ENCODE results near the gene RIC8B. TPM values are rescaled to one million over a fixed set of nuclear protein-coding genes. Genes with fewer than 3 reads are reported as not detected.

The RIC8B gene
- total and polyA plus RNA-seq, 2 of the 13 experiments (the other 11 are each of a cell fraction or from before 2014, with no cell fraction given): 5.1 to 7.5 TPM

DNA sequence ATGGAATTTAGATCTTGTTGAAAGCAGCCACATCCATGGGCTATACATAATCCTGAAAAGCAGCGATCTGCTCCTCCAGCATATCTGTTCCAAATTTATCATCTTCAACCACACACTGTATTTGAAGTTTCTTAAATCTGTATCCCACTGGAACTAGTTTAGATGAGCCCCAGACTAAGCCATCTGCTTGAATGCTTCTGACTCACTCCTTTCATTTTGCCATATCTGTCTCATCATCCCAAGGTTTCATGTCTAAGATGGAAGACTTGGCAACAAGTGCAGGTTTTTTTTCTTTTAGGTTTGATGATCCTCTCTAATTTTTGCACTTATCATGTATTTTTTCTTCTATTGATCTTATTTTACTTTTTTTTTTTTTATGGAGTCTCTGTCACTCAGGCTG, 126.8 kb downstream of the RIC8B start (continued):
- TF ChIP-seq SOX13 (IDR thresholded peaks at IDR 0.05): no peak
- TF ChIP-seq SOX13 (CRISPR knock-in tag; conservative IDR thresholded peaks at IDR 0.05 in 1 of 2, IDR thresholded peaks at IDR 0.05 in 1 of 2): no peak
- TF ChIP-seq BORCS8-MEF2B (CRISPR knock-in tag; IDR thresholded peaks at IDR 0.05): no peak
- TF ChIP-seq HNRNPL (IDR thresholded peaks at IDR 0.05; ENCODE audit: low read depth, low read length): no peak
- TF ChIP-seq ONECUT2 (CRISPR knock-in tag; IDR thresholded peaks at IDR 0.05): no peak
- no peak for TF ChIP-seq ZFY (CRISPR knock-in tag; IDR thresholded peaks at IDR 0.05)
- no peak for TF ChIP-seq EZH2 (conservative IDR thresholded peaks at IDR 0.05; ENCODE audit: low read depth, low read length)
- TF ChIP-seq THAP11 (CRISPR knock-in tag; IDR thresholded peaks at IDR 0.05): no peak

DNA sequence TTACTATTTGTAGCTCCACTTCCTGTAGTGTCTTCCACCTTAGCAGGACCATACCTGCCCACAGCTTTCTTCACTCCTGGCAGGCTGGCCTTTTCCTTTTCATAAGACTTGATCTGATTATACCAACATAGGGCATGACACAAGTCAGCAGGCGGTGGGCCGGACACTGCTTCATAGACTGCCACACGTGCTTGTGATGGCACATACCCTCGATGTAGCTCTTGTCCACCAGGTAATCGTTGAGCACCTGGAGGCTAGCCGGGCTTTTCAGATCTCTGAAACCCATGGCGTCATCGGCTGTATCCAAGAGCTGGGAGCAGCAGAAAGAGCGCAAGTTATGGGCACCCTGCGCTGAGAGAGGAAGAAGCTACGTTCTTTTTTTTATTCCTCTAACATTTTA, 127.6 kb downstream of the RIC8B start:
- no peak overlapping the region for H3K9ac ChIP-seq (ENCODE audit: insufficient read depth, low read depth, low read length)
- no TSS peak for BruUV-seq (replicated peaks)
- no peak for ATAC-seq
- no peak for FAIRE-seq
- H3K79me2 ChIP-seq (ENCODE audit: insufficient read depth, low read length): no peaks in the 10 kb centered on the region
- H3K27me3 ChIP-seq (ENCODE audit: control insufficient read depth in 1 of 2, insufficient read depth in 2 of 2, low read length in 2 of 2): peaks cover 2 to 30% of the 10 kb centered on the region in 2 experiments; a peak in 3 of 5 replicates
- no peaks in the 10 kb centered on the region for H4K20me1 ChIP-seq (ENCODE audit: insufficient read depth, low read length)
- DNase-seq (ENCODE audit: low spot score): no peak
- no peaks in the 10 kb centered on the region for H3K36me3 ChIP-seq (replicated peaks in 1 of 2; ENCODE audit: control insufficient read depth in 1 of 2, insufficient read depth in 2 of 2, low read length in 2 of 2)
- no peak overlapping the region for H2AFZ ChIP-seq (ENCODE audit: low read length)
- H3K4me2 ChIP-seq (ENCODE audit: low read depth, low read length): no peak overlapping the region
- H3K9me3 ChIP-seq (ENCODE audit: low read length): no peaks in the 10 kb centered on the region
- ChIA-PET CTCF (ENCODE audit: low intra/inter-chr PET ratio, low total read pairs) (no interaction called here), POLR2A (no interaction called here)
- WGBS (ENCODE audit: low lambda C conversion rate): 54% methylated on average over 11 of the region's 11 CpGs
- in situ Hi-C loops (cut with HindIII; ENCODE audit: extremely low pct_ligation_motif_present, low pct_unique_long_range_greater_than_20kb): no loop called here
- H3K4me1 ChIP-seq (ENCODE audit: insufficient read depth, low read length): no peaks in the 10 kb centered on the region
- intact Hi-C loops (cut with micrococcal nuclease; ENCODE audit: unreplicated experiment): no loop called here
- H3K4me3 ChIP-seq (replicated peaks in 1 of 3; ENCODE audit: insufficient read depth in 1 of 3, low read depth in 2 of 3, low read length in 3 of 3): no peak overlapping the region
- H3K27ac ChIP-seq (ENCODE audit: extremely low read length, insufficient read depth, low read length): no peak overlapping the region
- TF ChIP-seq, protein P1, sequence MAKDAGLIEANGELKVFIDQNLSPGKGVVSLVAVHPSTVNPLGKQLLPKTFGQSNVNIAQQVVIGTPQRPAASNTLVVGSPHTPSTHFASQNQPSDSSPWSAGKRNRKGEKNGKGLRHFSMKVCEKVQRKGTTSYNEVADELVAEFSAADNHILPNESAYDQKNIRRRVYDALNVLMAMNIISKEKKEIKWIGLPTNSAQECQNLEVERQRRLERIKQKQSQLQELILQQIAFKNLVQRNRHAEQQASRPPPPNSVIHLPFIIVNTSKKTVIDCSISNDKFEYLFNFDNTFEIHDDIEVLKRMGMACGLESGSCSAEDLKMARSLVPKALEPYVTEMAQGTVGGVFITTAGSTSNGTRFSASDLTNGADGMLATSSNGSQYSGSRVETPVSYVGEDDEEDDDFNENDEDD (CRISPR knock-in tag; IDR thresholded peaks at IDR 0.05; ENCODE audit: borderline replicate concordance): no peak
- TF ChIP-seq TCF12 (IDR thresholded peaks at IDR 0.05): no peak
- TF ChIP-seq TCF12 (CRISPR knock-in tag; IDR thresholded peaks at IDR 0.05): no peak
- TF ChIP-seq, protein P2, sequence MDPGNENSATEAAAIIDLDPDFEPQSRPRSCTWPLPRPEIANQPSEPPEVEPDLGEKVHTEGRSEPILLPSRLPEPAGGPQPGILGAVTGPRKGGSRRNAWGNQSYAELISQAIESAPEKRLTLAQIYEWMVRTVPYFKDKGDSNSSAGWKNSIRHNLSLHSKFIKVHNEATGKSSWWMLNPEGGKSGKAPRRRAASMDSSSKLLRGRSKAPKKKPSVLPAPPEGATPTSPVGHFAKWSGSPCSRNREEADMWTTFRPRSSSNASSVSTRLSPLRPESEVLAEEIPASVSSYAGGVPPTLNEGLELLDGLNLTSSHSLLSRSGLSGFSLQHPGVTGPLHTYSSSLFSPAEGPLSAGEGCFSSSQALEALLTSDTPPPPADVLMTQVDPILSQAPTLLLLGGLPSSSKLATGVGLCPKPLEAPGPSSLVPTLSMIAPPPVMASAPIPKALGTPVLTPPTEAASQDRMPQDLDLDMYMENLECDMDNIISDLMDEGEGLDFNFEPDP (CRISPR knock-in tag; conservative IDR thresholded peaks at IDR 0.05): no peak
- TF ChIP-seq, protein P3, sequence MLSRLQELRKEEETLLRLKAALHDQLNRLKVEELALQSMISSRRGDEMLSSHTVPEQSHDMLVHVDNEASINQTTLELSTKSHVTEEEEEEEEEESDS (CRISPR knock-in tag; IDR thresholded peaks at IDR 0.05; ENCODE audit: borderline replicate concordance): no peak
- TF ChIP-seq ZNF260 (CRISPR knock-in tag; IDR thresholded peaks at IDR 0.05; ENCODE audit: borderline replicate concordance, low read depth): no peak
- TF ChIP-seq, protein P4, sequence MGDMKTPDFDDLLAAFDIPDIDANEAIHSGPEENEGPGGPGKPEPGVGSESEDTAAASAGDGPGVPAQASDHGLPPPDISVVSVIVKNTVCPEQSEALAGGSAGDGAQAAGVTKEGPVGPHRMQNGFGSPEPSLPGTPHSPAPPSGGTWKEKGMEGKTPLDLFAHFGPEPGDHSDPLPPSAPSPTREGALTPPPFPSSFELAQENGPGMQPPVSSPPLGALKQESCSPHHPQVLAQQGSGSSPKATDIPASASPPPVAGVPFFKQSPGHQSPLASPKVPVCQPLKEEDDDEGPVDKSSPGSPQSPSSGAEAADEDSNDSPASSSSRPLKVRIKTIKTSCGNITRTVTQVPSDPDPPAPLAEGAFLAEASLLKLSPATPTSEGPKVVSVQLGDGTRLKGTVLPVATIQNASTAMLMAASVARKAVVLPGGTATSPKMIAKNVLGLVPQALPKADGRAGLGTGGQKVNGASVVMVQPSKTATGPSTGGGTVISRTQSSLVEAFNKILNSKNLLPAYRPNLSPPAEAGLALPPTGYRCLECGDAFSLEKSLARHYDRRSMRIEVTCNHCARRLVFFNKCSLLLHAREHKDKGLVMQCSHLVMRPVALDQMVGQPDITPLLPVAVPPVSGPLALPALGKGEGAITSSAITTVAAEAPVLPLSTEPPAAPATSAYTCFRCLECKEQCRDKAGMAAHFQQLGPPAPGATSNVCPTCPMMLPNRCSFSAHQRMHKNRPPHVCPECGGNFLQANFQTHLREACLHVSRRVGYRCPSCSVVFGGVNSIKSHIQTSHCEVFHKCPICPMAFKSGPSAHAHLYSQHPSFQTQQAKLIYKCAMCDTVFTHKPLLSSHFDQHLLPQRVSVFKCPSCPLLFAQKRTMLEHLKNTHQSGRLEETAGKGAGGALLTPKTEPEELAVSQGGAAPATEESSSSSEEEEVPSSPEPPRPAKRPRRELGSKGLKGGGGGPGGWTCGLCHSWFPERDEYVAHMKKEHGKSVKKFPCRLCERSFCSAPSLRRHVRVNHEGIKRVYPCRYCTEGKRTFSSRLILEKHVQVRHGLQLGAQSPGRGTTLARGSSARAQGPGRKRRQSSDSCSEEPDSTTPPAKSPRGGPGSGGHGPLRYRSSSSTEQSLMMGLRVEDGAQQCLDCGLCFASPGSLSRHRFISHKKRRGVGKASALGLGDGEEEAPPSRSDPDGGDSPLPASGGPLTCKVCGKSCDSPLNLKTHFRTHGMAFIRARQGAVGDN (CRISPR knock-in tag; IDR thresholded peaks at IDR 0.05): no peak
- TF ChIP-seq NFRKB (IDR thresholded peaks at IDR 0.05): no peak
- TF ChIP-seq HMG20B (CRISPR knock-in tag; conservative IDR thresholded peaks at IDR 0.05): no peak
- TF ChIP-seq, protein P5, sequence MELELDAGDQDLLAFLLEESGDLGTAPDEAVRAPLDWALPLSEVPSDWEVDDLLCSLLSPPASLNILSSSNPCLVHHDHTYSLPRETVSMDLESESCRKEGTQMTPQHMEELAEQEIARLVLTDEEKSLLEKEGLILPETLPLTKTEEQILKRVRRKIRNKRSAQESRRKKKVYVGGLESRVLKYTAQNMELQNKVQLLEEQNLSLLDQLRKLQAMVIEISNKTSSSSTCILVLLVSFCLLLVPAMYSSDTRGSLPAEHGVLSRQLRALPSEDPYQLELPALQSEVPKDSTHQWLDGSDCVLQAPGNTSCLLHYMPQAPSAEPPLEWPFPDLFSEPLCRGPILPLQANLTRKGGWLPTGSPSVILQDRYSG (CRISPR knock-in tag; IDR thresholded peaks at IDR 0.05): no peak

All from HepG2 (cell line).